Epithelial cell of prostate (primary cell): ENCODE results near the gene POU2F1.
"Not testable (repeated sequence)": the region's sequence is repeated elsewhere in the genome, so short reads cannot be mapped to it uniquely, and the experiment has no call there.

Experiments
- DNase-seq: peaks from one replicate; pipeline ENCODE4 v3.0.0-alpha.2; 2011; ENCODE audit warnings: low read depth, low spot score
- H3K27ac ChIP-seq: fragments of 450-650 bp; 2 replicates; pipeline ENCODE4 v1.5.1; 2017; ENCODE audit warnings: mild to moderate bottlenecking

The POU2F1 gene

GRCh38 chr1:167202049-167202448, 18.6 kb upstream of the POU2F1 start:
- DNase-seq = no peak

DNA sequence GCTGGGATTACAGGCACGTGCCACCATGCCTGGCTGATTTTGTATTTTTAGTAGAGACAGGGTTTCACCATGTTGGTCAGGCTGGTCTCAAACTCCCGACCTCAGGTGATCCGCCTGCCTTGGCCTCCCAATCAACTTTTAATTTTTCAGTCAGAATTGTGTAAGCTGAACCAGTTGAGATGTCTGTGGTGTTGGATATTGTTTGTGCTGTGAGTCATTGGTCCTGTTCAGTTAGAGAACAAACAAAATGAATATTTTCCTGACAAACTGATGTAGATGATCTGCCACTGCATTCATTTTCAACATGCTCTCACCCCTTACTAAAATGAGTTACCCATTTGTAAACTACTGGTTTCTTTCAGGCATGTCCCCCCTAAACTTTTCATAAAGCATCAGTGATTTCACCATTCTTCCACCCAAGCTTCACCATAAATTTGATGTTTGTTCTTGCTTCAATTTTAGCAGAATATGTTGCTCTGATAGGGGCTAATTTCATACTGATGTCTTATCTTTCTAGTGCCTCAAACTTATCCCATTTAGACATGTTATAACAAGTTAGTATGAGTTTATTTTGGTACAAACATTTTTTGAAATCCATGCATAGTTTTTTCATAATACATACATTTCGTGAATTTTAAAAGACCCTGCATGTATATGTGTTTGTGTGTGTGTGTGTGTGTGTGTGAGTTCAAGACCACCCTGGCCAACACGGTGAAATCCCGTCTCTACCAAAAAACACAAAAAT, 15.2 kb upstream of the POU2F1 start:
- H3K27ac ChIP-seq = peak overlapping the region; percentile 23
- DNase-seq = not testable (repeated sequence)

More at GRCh38 chr1:167202049-167202448, 18.6 kb upstream of the POU2F1 start:
- no peak overlapping the region for H3K27ac ChIP-seq

GRCh38 chr1:167206166-167206835, 14.4 kb upstream of the POU2F1 start:
- DNase-seq = no peak
- no peak overlapping the region for H3K27ac ChIP-seq

- DNase-seq = no peak
- no peak overlapping the region for H3K27ac ChIP-seq
Observed at GRCh38 chr1:167207940-167208623, 12.6 kb upstream of the POU2F1 start.

DNA sequence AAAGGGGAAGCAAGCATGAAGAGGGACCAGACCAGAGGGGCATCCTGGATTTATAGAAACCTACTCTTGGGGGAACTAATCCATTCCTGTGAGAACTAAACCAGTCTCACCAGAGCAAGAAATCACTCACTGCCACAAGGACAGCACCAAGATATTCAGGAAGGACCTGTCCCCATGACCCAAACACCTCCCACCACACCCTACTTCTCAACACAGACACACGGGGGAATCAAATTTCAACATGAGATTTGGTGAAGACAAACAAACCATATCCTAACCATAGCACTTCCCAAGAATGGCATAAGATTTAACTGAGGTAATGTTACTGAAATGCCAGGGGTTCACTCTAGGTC, 12.1 kb upstream of the POU2F1 start:
- H3K27ac ChIP-seq = no peak overlapping the region

DNA sequence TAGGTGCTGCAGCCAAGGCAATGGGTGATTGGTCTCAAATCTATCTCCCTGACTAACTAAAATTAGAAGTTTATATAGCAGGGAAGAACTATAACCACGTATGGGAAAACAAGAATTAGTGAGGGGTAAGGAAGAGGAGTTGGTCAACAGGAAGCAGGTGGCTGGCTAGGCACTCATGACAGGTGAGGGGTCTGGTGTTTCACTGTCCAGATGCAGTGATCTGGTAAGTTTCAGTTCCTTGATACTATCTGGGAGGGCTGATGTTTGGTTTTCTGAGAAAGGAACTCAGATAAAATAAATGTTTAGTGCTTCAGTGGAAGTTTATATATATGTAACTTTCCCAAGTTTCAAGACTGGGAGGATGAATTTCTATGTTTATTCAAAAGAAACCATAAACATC, 11.6 kb upstream of the POU2F1 start:
- no peak overlapping the region for H3K27ac ChIP-seq

More for the DNA sequence above, 12.1 kb upstream of the POU2F1 start:
- no peak for DNase-seq

DNA sequence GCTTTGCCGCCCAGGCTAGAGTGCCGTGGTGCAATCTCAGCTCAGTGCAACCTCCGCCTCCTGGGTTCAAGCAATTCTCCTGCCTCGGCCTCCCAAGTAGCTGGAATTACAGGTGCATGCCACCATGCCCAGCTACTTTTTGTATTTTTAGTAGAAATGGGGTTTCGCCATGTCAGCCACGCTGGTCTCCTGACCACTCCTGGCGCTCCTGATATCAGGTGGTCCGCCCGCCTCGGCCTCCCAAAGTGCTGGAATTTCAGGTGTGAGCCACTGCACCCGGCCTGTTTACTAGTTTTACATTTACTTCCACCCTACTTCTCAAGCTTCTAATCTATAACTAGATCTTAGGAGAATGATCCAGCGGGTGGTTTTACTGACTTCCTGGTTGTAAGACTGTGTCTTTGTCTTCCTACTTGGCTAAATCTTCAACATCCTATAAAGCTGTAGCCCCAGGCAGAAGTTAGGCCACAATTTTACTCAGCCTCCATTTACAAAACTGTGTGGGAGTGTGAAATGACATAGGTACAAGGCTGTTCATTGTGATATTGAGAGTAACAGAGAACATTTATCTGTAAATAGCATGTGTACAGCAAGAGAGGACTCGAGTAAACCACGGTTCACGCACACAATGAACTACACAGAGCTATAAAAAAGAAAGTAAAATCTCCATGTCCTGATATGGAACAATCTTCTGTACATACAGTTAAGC, 9.6 kb upstream of the POU2F1 start:
- peak; percentile 73 for DNase-seq
- H3K27ac ChIP-seq = peak overlapping the region; percentile 15

More for the DNA sequence above, 11.6 kb upstream of the POU2F1 start:
- DNase-seq = no peak

- DNase-seq = no peak
- H3K27ac ChIP-seq = no peak overlapping the region
Observed at GRCh38 chr1:167212025-167212424, 8.7 kb upstream of the POU2F1 start.

GRCh38 chr1:167216809-167217208, 3.9 kb upstream of the POU2F1 start:
- no peak overlapping the region for H3K27ac ChIP-seq
- DNase-seq = no peak

GRCh38 chr1:167219194-167219593, 1.5 kb upstream of the POU2F1 start:
- no peak for DNase-seq
- H3K27ac ChIP-seq = peak overlapping the region; percentile 92

DNA sequence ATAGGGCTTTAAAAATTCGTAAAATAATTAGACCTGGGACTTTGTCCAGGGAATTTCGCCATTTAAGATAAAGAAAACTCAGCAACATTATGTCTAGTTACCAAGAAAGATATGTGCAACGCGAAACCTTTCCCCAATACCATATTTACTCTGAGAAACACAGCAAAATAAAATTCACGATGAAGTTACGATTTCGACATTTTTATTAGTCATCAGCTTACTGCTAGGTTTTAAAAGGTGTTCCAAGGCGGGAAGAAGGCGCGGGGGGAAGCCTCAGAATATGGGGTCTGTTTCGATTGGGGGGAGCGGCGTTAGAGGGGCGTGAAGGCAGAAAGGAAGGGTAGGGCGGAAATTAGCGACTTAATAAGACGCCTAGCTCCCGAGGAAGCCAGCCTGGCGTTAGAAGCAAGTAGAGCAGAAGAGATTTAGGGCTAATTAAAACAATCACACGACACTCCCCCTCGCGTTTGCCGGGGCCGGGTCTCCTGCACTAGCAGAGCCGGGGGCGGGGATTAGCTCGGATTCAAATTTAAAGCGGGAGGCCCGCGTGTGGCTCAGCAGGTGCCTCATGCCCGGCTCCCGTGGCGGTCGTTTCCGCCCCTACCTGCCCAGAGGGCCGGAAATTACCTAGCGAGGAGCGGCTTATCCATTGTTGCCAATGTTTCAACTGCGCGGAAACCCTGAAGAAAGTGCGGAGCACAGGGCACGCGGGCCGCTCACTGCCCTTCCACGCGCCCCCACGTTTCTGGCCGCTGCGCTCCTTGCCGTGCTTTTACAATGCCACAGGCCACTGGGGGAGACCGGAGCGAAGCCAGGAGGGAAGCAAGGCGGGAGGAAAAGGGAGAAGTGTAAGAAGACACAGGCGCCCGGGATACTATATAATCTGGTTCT, 795 bp upstream of the POU2F1 start:
- peak overlapping the region; percentile 92 for H3K27ac ChIP-seq
- DNase-seq = no peak

DNA sequence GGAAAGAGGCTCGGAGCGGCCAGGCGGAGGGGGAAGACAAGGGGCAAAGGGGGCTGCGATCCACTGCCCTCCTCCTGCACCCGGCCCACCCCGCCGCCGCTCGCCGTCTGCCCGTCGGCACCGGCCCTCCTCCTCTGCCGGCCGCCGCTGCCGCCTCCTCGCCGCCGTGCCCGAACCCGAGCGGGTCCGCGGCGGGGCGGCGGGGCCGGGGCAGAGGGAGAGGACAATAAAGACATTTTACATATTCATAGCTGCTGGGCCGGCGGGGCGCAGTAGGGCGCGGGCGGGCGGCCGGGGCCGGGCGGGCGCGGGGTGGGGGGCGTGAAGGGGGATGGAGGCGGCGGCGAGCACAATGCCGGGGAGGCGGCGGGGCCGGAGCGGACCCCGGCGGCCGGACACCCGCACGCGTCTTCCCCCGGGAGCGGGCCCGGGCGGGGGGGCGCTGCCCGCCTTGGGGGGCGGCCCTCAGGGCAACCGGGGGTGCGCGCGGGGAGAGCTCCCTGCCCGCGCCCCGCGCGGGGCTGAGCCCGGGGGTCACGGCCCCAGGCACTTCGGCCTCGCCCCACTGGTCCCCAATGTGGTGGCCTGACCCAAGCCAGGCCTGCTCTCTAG, 546 bp downstream of the POU2F1 start:
- no peak for DNase-seq

DNA sequence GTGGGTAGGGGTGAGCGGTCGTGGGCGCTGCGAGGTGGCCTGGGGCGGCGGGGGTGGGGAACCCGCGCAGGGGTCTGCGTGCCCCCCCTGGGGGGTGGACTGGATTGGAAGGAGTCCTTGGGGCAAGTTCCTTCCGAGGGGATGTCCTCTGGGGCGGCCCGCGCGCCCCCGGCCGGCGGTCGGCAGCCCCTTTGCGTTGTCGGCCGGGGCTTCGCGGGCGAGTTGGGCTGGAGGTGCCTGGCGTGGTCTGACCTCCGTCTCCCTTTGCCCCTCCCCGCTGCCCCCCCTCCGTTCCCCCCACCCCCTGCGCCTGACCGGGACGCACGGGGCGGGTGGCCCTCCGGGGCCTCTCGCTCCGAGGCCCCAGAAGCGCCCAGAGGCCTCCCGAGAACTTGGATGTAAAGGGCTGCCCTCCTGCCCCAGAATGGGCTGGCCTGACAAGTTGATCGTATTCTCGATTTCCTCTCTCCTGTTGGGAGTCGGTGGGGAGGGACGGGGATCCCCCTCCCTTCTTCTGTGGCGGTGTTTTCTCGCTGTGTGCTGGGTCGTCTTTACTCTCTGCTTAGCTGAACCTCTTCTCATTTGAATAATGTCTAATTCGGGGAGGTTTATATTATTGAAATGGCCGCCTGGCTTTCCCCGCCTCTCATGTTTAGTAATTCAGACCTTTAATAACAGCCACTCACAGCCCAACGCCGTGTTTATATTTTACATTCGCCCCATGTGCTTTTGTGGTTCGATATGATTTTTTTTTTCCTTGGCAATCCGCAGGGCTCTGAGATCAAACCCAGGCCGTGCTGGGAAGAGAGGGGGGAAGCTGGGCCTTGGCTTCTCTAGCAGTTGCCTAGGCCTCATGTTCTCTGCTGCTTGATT, 1.3 kb downstream of the POU2F1 start:
- H3K27ac ChIP-seq = peak overlapping the region; percentile 92
- DNase-seq = no peak

More for the DNA sequence above, 546 bp downstream of the POU2F1 start:
- H3K27ac ChIP-seq = peak overlapping the region; percentile 92

- no peak overlapping the region for H3K27ac ChIP-seq
- no peak for DNase-seq
Observed at GRCh38 chr1:167223144-167224103, 2.7 kb downstream of the POU2F1 start.

DNA sequence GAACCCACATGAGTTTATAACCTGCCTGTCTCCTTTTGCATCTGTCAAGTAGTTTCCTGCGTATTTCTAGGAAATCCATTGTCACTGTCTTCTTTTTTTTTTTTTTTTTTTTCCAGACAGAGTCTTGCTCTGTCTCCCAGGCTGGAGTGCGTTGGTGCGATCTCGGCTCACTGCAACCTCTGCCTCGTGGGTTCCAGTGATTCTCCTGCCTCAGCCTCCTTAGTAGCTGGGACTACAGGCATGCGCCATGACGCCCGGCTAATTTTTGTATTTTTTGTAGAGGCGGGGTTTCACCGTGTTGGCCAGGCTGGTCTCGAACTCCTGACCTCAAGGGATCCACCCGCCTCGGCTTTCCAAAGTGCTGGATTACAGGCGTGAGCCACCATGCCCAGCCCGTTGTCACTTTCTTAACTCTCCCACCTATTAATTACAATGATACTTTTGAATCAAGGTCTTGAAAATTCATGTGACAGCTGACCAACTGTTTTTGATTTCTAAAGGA, 4.1 kb downstream of the POU2F1 start:
- H3K27ac ChIP-seq, DNase-seq: not testable (repeated sequence)

DNA sequence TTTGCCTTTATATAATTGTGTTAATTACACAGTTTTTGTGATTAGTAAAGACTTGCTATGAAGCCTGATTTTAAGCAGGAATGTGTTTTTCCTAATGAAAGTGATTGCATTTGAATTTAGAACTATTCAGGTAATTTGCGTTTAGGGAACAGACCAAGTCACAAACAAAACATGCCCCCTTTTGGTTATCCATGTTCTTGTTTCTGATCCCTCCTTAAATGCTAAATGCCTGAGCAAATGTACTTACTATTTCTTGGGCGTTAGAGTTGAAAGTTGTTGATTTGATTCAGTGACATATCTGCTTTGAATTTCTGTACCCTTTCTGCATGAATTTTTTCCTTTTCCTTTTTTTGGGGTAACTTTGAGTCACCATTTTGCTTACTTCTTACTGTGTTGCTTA, 5.2 kb downstream of the POU2F1 start:
- DNase-seq = no peak
- no peak overlapping the region for H3K27ac ChIP-seq

GRCh38 chr1:167227934-167228378, 7.3 kb downstream of the POU2F1 start:
- peak overlapping the region; percentile 48 for H3K27ac ChIP-seq

More at GRCh38 chr1:167227934-167228378, 7.3 kb downstream of the POU2F1 start:
- no peak for DNase-seq
